GM12874 (cell line): ENCODE results near the gene RABGGTA.

ENCODE experiments used
- CTCF ChIP-seq: IDR thresholded peaks from 2 replicates; pipeline ENCODE4 v1.5.1; 2011; ENCODE audit warnings: low read depth, mild to moderate bottlenecking, control low read depth, low read length, moderate library complexity; ENCODE audit not compliant: insufficient read depth

The RABGGTA gene

DNA sequence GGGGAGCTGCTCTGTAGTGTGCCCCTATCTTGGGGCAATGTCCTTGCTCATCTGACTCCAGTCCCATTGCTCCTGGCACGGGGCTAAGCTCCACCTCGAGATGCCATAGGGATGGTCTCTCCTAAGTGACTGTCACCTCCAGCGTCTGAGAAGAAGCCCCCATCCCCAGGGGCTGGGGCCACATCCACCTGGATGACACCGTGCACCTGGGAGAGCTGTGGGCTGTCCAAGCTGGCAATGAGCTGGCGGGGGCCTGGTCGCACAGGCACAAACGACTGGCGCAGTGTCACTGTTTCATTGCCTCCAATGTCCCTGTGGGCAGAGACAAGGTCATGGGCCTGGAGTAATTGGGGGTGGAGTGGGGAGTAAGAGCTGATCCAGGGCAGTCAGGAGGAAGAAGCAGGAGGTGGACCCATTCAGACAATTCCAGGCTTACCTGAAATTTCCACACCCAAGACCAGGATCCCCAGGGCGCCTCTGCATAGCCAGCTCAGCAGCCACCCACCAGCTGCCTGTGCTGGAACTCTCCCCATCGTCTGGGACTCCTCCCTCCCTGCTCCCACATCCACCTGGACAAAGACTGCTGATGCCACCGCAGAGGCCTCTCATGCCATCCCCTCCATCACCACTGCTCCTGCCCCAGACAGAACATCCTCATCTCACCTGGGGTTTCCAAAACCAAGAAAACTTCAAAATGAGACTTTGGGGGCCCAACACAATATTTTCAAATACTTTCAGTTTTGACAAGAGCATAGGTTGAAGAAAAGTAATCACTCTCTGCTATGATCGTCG, 22.0 kb downstream of the RABGGTA start:
- TF ChIP-seq CTCF: no peak

GRCh38 chr14:24247422-24247821, 24.0 kb downstream of the RABGGTA start:
- TF ChIP-seq CTCF: no peak

DNA sequence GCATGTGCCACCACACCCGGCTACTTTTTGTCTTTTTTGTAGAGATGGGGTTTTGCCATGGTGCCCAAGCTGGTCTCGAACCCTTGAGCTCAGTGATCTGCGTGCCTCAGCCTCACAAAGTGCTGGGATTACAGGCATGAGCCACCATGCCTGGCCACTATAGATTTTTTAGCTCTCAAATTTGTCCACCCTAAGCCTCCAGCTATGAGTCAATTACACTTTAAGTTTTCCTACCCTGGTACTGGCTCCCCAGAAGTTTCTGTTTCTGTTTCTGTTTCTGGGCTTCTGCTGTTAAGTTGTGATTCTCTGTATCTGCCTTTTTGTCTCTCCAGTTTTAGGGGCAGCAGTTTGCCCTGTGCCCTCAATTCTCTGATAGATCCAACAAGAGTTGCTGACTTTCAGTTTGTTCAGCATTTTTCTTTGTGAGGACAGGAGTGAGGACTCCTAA, 24.6 kb downstream of the RABGGTA start:
- no peak for TF ChIP-seq CTCF

GRCh38 chr14:24243336-24243836, 28.0 kb downstream of the RABGGTA start:
- no peak for TF ChIP-seq CTCF

- peak; percentile 54 for TF ChIP-seq CTCF
Observed at GRCh38 chr14:24241829-24242443, 29.5 kb downstream of the RABGGTA start.

GRCh38 chr14:24240110-24240918, 31.1 kb downstream of the RABGGTA start:
- no peak for TF ChIP-seq CTCF

DNA sequence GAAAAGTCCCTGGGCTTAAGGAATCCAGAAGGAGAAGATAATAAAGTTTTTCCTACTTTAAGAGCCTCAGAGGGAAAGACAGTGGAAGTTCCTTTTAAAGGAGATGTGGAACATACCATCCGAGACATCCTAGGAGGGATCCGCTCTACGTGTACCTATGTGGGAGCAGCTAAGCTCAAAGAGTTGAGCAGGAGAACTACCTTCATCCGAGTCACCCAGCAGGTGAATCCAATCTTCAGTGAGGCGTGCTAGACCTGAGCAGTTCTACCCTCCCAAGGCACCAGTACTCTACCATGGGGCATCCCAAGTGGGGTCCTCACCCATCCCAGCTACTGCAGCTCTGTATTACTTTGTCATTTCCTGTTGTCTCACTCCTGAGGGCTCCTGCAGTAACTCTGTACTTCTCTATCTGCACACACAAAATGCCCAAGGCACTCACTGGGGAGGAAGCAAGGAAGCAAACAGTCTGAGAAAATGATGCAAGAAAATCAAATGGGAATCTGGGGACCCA, 32.8 kb downstream of the RABGGTA start:
- TF ChIP-seq CTCF: no peak
